Hippocampal formation (tissue), 2 donors: ENCODE results near the gene PRDM13.
"Not testable (repeated sequence)": the region's sequence is repeated elsewhere in the genome, so short reads cannot be mapped to it uniquely, and the experiment has no call there.

Experiments used
- DNase-seq, 2 donors: peaks; one replicate each; lab custom pipeline; 2025; lab: John Stamatoyannopoulos, UW

PRDM13 gene

GRCh38 chr6:99603421-99604165, 3.0 kb upstream of the PRDM13 start:
- no peak for DNase-seq

GRCh38 chr6:99604166-99605073, 2.2 kb upstream of the PRDM13 start:
- DNase-seq = no peak

GRCh38 chr6:99605074-99605734, 1.4 kb upstream of the PRDM13 start:
- DNase-seq = no peak

GRCh38 chr6:99605911-99606655, 550 bp upstream of the PRDM13 start:
- no peak for DNase-seq

GRCh38 chr6:99607416-99608036, 893 bp downstream of the PRDM13 start:
- DNase-seq = no peak

- DNase-seq = no peak
These were observed 1.6 kb downstream of the PRDM13 start for GRCh38 chr6:99608059-99608885.

- no peak for DNase-seq
These were observed 2.4 kb downstream of the PRDM13 start for GRCh38 chr6:99608886-99609482.

- no peak for DNase-seq
These were observed 3.4 kb downstream of the PRDM13 start for GRCh38 chr6:99609905-99610489.

- no peak for DNase-seq
These were observed 4.5 kb downstream of the PRDM13 start for GRCh38 chr6:99611148-99611547.

- no peak for DNase-seq
These were observed 6.1 kb downstream of the PRDM13 start for GRCh38 chr6:99612551-99613408.

GRCh38 chr6:99613409-99613704, 6.7 kb downstream of the PRDM13 start:
- no peak for DNase-seq

GRCh38 chr6:99613705-99614429, 7.2 kb downstream of the PRDM13 start:
- no peak for DNase-seq

GRCh38 chr6:99614430-99615186, 8.0 kb downstream of the PRDM13 start:
- no peak for DNase-seq

- no peak for DNase-seq
These were observed 10.5 kb downstream of the PRDM13 start for GRCh38 chr6:99617131-99617530.

GRCh38 chr6:99618649-99619408, 12.2 kb downstream of the PRDM13 start:
- DNase-seq = no peak

- DNase-seq = no peak
These were observed 12.8 kb downstream of the PRDM13 start for GRCh38 chr6:99619409-99619762.

GRCh38 chr6:99622044-99622443, 15.4 kb downstream of the PRDM13 start:
- DNase-seq = not testable (repeated sequence)
